Retinal pigment epithelial cell (primary cell): Measurements from ENCODE around the gene GGTA1.

Experiments
- DNase-seq: peaks from one replicate; pipeline ENCODE4 v3.0.0-alpha.2; 2010; ENCODE audit warnings: low read depth
- H3K4me3 ChIP-seq: 2 replicates; pipeline ENCODE4 v1.5.1; 2011; ENCODE audit warnings: mild to moderate bottlenecking, low read length, control low read depth, moderate library complexity
- TF ChIP-seq, protein P1 (sequence below): conservative IDR thresholded peaks from 2 replicates; pipeline ENCODE4 v1.5.1; 2011; ENCODE audit warnings: low read depth, low read length, control low read depth, inconsistent platforms

The GGTA1 gene

DNA sequence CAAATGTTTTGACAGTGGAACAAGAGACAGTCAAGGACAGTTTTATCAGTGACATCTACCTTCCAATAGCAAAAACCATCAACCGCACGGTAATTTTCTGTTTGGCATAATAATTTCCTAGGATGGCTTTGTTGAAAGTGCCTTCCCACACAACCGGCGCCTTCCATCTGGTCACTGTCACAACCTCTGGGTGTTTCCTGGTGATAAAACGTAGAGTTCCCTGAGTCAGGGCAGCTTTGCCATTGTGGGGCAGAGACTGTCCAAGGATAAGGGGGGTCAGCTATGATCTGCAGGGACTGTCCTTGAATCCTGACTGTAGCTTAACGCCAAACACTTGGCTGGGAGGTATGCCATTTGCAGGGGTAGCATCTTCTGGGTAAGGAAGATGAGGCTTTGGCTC lies 47.6 kb downstream of the GGTA1 start:
- DNase-seq = no peak

DNA sequence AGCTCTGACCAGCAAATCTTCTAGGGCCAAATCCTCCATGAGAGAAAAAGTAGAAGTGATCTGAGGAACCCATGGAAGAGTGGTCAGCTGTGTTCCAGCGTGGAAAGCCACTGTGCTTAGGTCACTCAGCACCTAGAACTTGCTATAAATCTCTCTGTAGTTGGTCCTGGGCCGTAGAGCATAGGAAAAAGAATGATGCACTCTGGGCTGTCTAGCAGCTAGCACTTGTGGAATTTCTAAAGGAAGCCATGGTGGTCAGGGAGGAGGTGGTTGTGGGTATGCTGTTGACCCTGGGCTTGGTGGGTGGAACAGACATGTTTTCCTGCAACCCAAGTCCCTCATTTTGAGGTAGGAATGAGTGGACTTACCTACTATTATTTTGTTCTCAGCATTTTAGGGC lies 48.1 kb downstream of the GGTA1 start:
- TF ChIP-seq, protein P1, sequence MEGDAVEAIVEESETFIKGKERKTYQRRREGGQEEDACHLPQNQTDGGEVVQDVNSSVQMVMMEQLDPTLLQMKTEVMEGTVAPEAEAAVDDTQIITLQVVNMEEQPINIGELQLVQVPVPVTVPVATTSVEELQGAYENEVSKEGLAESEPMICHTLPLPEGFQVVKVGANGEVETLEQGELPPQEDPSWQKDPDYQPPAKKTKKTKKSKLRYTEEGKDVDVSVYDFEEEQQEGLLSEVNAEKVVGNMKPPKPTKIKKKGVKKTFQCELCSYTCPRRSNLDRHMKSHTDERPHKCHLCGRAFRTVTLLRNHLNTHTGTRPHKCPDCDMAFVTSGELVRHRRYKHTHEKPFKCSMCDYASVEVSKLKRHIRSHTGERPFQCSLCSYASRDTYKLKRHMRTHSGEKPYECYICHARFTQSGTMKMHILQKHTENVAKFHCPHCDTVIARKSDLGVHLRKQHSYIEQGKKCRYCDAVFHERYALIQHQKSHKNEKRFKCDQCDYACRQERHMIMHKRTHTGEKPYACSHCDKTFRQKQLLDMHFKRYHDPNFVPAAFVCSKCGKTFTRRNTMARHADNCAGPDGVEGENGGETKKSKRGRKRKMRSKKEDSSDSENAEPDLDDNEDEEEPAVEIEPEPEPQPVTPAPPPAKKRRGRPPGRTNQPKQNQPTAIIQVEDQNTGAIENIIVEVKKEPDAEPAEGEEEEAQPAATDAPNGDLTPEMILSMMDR = no peak
- no peak overlapping the region for H3K4me3 ChIP-seq
- no peak for DNase-seq

More for the DNA sequence above, 47.6 kb downstream of the GGTA1 start:
- TF ChIP-seq, protein P1 = no peak
- H3K4me3 ChIP-seq = no peak overlapping the region

DNA sequence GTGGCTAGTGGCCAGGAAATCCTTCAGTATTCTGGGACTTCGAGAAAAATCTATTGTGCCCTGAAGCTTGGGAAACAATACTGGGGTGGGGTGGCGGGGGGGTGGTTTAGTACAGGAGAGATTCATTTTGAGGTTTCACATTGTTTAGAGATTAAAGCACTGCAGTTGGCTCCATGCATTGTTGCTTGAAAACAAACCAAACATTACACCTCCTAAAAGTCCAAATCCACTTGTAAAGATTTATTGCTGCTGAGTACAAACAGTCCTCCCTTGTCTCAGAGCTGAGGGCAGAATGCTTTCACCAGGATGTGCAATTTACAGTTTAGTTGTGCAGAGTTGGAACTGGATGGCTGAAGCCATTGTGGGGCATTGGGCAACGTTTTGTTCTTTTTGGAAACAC lies 49.4 kb downstream of the GGTA1 start:
- no peak for DNase-seq
- H3K4me3 ChIP-seq = no peak overlapping the region
- TF ChIP-seq, protein P1 = no peak

DNA sequence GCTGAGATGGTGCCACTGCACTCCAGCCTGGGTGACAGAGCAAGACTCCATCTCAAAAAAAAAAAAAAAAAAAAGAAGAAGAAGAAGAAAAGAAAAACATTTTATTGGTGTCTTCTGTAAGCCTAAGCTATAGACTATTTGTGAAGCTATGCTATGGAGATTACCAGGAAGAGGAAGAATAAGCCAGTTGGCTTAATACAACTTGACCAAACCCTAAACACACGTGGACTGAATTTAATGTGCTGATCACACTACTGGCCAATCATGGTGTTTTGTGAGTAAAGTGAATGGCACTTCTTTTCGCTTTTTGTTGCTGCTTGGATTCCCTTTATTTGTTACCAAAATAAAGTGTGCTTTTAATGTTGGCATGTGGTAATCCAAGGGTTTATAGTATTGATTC lies 49.9 kb downstream of the GGTA1 start:
- TF ChIP-seq, protein P1 = no peak

DNA sequence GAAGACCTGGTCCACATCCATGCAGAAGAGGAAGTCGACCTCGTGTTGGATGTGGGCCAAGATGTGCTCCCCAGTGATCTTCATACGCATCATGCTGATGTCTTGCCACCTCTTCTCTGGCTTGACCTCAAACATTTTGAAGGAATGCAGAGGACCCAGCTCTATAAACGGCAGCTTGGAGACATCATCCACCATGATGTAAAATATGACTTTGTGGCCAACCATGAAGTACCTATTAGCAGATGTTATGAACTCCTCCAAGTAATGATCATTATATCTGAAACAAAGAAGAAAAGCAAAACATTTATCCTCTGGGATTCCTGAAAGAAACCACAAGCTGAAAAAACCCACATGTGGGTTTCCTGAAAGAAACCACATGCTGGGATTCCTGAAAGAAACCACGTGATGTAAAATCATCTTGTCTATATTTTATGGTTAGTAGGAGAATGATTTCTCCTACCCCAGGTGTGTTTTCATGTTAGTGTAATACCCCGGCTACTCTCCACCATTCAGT lies 52.3 kb downstream of the GGTA1 start:
- no peak overlapping the region for H3K4me3 ChIP-seq
- TF ChIP-seq, protein P1 = peak; percentile 3
- DNase-seq = no peak

More for the DNA sequence above, 49.9 kb downstream of the GGTA1 start:
- H3K4me3 ChIP-seq = no peak overlapping the region
- no peak for DNase-seq

DNA sequence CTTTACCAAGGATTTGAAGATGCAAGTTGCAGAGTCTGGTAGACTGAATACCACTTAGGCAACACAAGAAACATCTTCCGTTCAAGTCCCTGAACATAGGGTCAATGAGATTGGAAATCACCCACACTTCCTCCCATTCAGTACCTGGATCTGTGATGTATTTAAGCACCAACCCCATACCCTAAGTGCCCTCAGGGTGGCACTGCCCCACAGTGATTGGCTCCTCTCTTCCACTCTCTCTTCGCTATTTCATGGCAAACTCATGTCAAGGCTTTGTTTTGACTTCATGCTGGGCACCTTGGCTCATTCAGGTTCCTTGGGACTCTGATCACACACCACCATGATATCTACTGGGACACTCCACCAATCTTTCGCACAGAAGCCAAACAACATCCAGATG lies 53.7 kb downstream of the GGTA1 start:
- H3K4me3 ChIP-seq = no peak overlapping the region
- TF ChIP-seq, protein P1 = peak; percentile 23
- no peak for DNase-seq

DNA sequence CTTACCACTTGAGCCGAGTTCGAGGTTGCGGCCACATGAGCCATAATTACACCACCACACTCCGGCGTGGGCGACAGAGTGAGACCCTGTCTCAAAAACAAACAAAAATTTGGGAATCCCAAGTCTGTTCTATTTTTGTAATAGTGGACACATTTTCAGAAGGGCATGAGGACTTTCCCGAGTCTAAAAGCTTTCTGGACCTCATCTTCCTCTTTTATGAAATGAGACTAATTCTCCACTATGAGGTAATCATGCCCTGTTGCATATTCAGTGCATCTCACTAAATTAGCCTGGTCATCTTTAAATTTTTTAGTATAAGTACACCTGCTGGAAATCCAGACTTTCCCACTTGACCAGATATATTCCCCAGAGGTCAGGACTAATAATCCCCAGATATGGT lies 55.7 kb downstream of the GGTA1 start:
- DNase-seq = no peak
- TF ChIP-seq, protein P1 = no peak
- no peak overlapping the region for H3K4me3 ChIP-seq
